ENCODE results near the gene LCA5L.

GRCh38 chr21:39461419-39461818, 15.8 kb upstream of the LCA5L start:
- TF ChIP-seq ARNTL (CRISPR knock-in tag; IDR thresholded peaks at IDR 0.05; ENCODE audit: borderline replicate concordance, low read depth), result no peak
- TF ChIP-seq TOX (CRISPR knock-in tag; IDR thresholded peaks at IDR 0.05; ENCODE audit: borderline replicate concordance), result no peak
- no peak for TF ChIP-seq PATZ1 (CRISPR knock-in tag; IDR thresholded peaks at IDR 0.05; ENCODE audit: borderline replicate concordance)
- TF ChIP-seq TSHZ2 (CRISPR knock-in tag; IDR thresholded peaks at IDR 0.05), result no peak
